ENCODE measurements around the gene IFIT1.
"Not testable (repeated sequence)": the region's sequence is repeated elsewhere in the genome, so short reads cannot be mapped to it uniquely, and the experiment has no call there.

The IFIT1 gene

GRCh38 chr10:89391907-89392756 lies at the start of gene IFIT1:
TSS of gene IFIT1 (plus strand) at chr10:89392623. CDS start at chr10:89392713, 90 bp downstream.
- peak; percentile 22 for DNase-seq

- no peak for DNase-seq
Measured at GRCh38 chr10:89343089-89343767, 49.2 kb upstream of the IFIT1 start.

- no peak for DNase-seq
Measured at GRCh38 chr10:89344156-89344555, 48.3 kb upstream of the IFIT1 start.

- DNase-seq, result no peak
Measured at GRCh38 chr10:89345367-89346000, 46.9 kb upstream of the IFIT1 start.

- DNase-seq, result no peak
Measured at GRCh38 chr10:89346405-89347254, 45.8 kb upstream of the IFIT1 start.

- DNase-seq, result no peak
Measured at GRCh38 chr10:89347701-89348457, 44.5 kb upstream of the IFIT1 start.

- DNase-seq, result no peak
Measured at GRCh38 chr10:89348481-89348880, 43.9 kb upstream of the IFIT1 start.

GRCh38 chr10:89348975-89349374 lies 43.4 kb upstream of the IFIT1 start:
- DNase-seq, result no peak

- DNase-seq, result not testable (repeated sequence)
Measured at GRCh38 chr10:89350631-89351315, 41.6 kb upstream of the IFIT1 start.

GRCh38 chr10:89351412-89351779 lies 41.0 kb upstream of the IFIT1 start:
- DNase-seq, result no peak

GRCh38 chr10:89351780-89352597 lies 40.4 kb upstream of the IFIT1 start:
- no peak for DNase-seq

- DNase-seq, result no peak
Measured at GRCh38 chr10:89352802-89353201, 39.6 kb upstream of the IFIT1 start.

- DNase-seq, result no peak
Measured at GRCh38 chr10:89355394-89355931, 37.0 kb upstream of the IFIT1 start.

- DNase-seq, result no peak
Measured at GRCh38 chr10:89357096-89357495, 35.3 kb upstream of the IFIT1 start.

GRCh38 chr10:89357975-89358374 lies 34.4 kb upstream of the IFIT1 start:
- DNase-seq, result no peak

GRCh38 chr10:89360157-89360556 lies 32.3 kb upstream of the IFIT1 start:
- DNase-seq, result no peak

GRCh38 chr10:89362929-89363328 lies 29.5 kb upstream of the IFIT1 start:
- no peak for DNase-seq

- DNase-seq, result no peak
Measured at GRCh38 chr10:89363729-89364442, 28.5 kb upstream of the IFIT1 start.

GRCh38 chr10:89364531-89364930 lies 27.9 kb upstream of the IFIT1 start:
- no peak for DNase-seq

GRCh38 chr10:89367529-89367928 lies 24.9 kb upstream of the IFIT1 start:
- DNase-seq, result peak; percentile 40

Data from NK-92 treated with Interleukin-12 subunit alpha and Interleukin-12 subunit beta, amount 100 ng/mL, for 24 hours (cell line).